Heart right ventricle (tissue), 16 donors: ENCODE data around the gene RHO. TPM values are rescaled to one million over a fixed set of nuclear protein-coding genes. Genes with fewer than 3 reads are reported as not detected.

Experiments
- ATAC-seq, 8 donors: fragments of 200-7000 bp; cut with Tn5 transposase; one replicate each; pipeline ENCODE4 v1.9.1; 2020; ENCODE audit warnings: mild to moderate bottlenecking in 8 of 8, moderate library complexity in 8 of 8, moderate number of reproducible peaks in 1 of 8
- DNase-seq, 2 donors: peaks; one replicate each; pipeline ENCODE4 v3.0.0-alpha.2; 2020
- H3K27ac ChIP-seq, 10 donors: fragments of 200-600 bp; sonication (generic) in 2 of 10; one replicate each; pipeline versions ENCODE4 v1.5.0 to v1.8.0; 2020 to 2022; ENCODE audit warnings: mild to moderate bottlenecking in 3 of 10
- H3K27me3 ChIP-seq, 7 donors: fragments of 200-600 bp; one replicate each; pipeline ENCODE4 v1.8.0; 2021 to 2022; ENCODE audit warnings: mild to moderate bottlenecking in 2 of 7
- H3K36me3 ChIP-seq, 9 donors: fragments of 200-600 bp; sonication (generic) in 1 of 9; one replicate each; pipeline versions ENCODE4 v1.5.0 to v1.8.0; 2020 to 2022; ENCODE audit warnings: mild to moderate bottlenecking in 2 of 9
- H3K4me1 ChIP-seq, 9 donors: fragments of 200-600 bp; sonication (generic) in 1 of 9; one replicate each; pipeline versions ENCODE4 v1.5.0 to v1.8.0; 2020 to 2022; ENCODE audit warnings: mild to moderate bottlenecking in 4 of 9
- H3K4me3 ChIP-seq, 10 donors: fragments of 200-600 bp; sonication (generic) in 2 of 10; one replicate each; pipeline versions ENCODE4 v1.5.0 to v1.8.0; 2020 to 2022; ENCODE audit warnings: mild to moderate bottlenecking in 7 of 10, moderate library complexity in 2 of 10
- H3K9me3 ChIP-seq, 11 donors: fragments of 200-600 bp in 10 of 11; sonication (generic) in 2 of 11; one replicate each; pipeline versions ENCODE4 v1.5.0 to v1.8.0; 2013 to 2022; ENCODE audit warnings: mild to moderate bottlenecking in 2 of 11, control low read depth in 1 of 11, moderate library complexity in 1 of 11
- WGBS, 2 donors: extraction: QIAGEN DNeasy Blood & Tissue Kit; methylation state at CpG; one replicate each; pipeline ENCODE4 v1.1.7; 2013; ENCODE audit warnings: inconsistent platforms in 1 of 2; 5-methylcytosine and 5-hydroxymethylcytosine counted together
- intact Hi-C, 10 donors: fragments of 100-400 bp; cut with DNase I; formaldehyde crosslinking; loops; one replicate each; pipeline versions ENCODE4 v1.11.1 to v1.14.2; 2022
- polyA plus RNA-seq, 2 donors: library from polyadenylated mRNA; stranded (reverse); fragments of 200-250 nt; gene quantifications; one replicate each; pipeline ENCODE4 v1.2.3, GENCODE V29; 2013
- total RNA-seq, 10 donors: library from RNA; stranded (reverse); fragmentation: NEBNext Ultra II Directional in 3 of 10; extraction: Animal tissue kit (Norgen Biotek cat#: 25700) in 3 of 10; gene quantifications; one replicate each; pipeline versions ENCODE4 v1.2.1 to v1.2.4, GENCODE V29; 2021 to 2023
- TF ChIP-seq, protein P1 (sequence below), 9 donors: fragments of 200-600 bp; sonication (generic) in 2 of 9; IDR thresholded peaks; one replicate each; pipeline versions ENCODE4 v1.5.0 to v1.8.0; 2021 to 2022; ENCODE audit warnings: antibody characterized with exemption in 9 of 9, mild to moderate bottlenecking in 5 of 9, moderate library complexity in 1 of 9
- donor health status: Arrhythmogenic right ventricular cardiomyopathy.
- donor health status: ischemic (EF 13 %, LVEDD 7.1; RV severe dilation, severe dysfunction).
- donor health status: healthy with polysubstance abuse.
- donor health status: DM: no; HTN: yes; CAD: no.
- donor health status: DM: no; HTN: no; CAD: no.
- donor health status: ischemic (EF 25% LVEDD 6.9; RV normal size, moderate dysfunction).
- donor health status: ischemic (EF 25% LVEDD 5.7; RV mildly dilated, moderate dysfunction).
- donor health status: healthy.
- donor health status: DM: yes; HTN: yes; CAD: no.
- donor health status: Ischemic cardiomyopathy.
- donor health status: ischemic (EF 35%, LVEDD 5.7; RV mildly dilated, moderate dysfunction).
- donor health status: nonischemic (EF 11% LVEDD 7.7; RV severe dilation, severe dysfunction).
- donor health status: DM: yes; HTN: yes; CAD: no.
- donor health status: PGD.
- donor health status: ischemic (EF 29% LVEDD 5.4; RV normal size, mild dysfunction).
- donor health status: nonischemic (EF 23%, LVEDD 6.1; RV moderate dilation, normal function).

The RHO gene
- total and polyA plus RNA-seq, 12 donors, result not detected

DNA sequence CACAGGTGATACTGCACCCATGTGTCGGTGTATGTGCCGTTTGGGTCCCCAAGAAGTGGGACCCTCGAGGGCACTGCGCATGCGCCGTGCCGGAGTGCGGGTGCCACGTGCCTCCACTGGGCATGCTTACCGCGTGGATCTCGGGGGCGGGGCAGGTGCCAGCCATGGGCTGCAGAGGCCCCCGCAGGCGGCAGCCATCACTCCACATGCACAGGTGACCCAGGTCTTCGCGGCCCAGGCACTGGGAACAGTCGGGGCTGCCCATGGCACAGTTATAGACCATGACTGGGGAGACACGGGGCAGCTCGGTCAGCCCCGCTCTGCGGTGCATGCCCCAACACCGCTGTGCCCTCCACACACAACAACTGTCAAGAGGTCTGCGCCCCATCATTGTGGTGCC is 45.8 kb downstream of the RHO start:
- 95 to 96% methylated on average over 24 of the region's 24 CpGs for WGBS, 2 donors
- TF ChIP-seq, protein P1, sequence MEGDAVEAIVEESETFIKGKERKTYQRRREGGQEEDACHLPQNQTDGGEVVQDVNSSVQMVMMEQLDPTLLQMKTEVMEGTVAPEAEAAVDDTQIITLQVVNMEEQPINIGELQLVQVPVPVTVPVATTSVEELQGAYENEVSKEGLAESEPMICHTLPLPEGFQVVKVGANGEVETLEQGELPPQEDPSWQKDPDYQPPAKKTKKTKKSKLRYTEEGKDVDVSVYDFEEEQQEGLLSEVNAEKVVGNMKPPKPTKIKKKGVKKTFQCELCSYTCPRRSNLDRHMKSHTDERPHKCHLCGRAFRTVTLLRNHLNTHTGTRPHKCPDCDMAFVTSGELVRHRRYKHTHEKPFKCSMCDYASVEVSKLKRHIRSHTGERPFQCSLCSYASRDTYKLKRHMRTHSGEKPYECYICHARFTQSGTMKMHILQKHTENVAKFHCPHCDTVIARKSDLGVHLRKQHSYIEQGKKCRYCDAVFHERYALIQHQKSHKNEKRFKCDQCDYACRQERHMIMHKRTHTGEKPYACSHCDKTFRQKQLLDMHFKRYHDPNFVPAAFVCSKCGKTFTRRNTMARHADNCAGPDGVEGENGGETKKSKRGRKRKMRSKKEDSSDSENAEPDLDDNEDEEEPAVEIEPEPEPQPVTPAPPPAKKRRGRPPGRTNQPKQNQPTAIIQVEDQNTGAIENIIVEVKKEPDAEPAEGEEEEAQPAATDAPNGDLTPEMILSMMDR (IDR thresholded peaks at IDR 0.05), result no peak
- Histone ChIP-seq H3K36me3 (peaks cover 0 to 100% (median 32%) of the 10 kb centered on the region in 9 donors), H3K9me3 (no peaks in the 10 kb centered on the region), H3K27me3 (no peaks in the 10 kb centered on the region), H3K4me1 (peaks cover 0 to 35% (median 29%) of the 10 kb centered on the region in 9 donors), H3K27ac (peak overlapping the region in 1 of 10 donors; percentile 12), H3K4me3 (no peak overlapping the region)
- DNase-seq (no peak), ATAC-seq (no peak)
- intact Hi-C loops, result no loop called here

DNA sequence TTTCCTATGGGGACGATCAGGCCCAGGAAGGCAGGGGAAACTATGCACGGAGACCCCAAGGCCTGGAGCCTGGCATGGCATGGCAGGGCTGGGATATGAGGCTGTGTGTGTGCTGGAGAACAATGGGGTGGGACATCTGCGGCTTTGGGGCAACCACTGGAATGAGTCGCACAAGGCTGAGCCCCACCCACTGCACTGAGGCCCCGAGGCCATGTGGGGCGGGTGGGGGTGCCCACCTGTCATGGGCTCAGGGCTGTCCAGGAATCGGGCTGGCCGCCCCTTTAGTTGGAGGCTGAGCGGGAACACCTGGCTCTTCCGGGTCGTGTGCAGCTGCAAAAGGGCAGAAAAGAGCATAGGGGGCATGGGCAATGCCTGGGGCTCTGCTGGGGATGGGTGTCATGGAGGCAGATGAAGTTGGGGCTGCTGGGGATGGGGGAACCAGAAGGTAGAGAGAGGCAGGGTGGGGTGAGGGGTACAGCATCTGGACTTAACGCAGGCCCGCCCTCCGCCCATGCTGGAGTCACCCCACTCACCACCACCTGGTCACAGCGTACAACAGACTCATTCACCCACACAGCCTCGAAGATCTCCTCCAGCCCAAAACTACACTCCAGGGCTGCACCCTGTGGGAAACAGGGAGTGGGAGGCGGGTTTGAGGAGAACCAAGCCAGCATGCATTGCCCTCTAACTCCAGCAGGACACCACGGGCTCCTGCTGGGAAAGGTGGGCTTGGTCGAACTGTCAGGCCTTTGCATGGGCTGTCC is 47.0 kb downstream of the RHO start:
- TF ChIP-seq, protein P1 (IDR thresholded peaks at IDR 0.05), result no peak
- Histone ChIP-seq H3K9me3 (no peaks in the 10 kb centered on the region), H3K4me3 (no peak overlapping the region), H3K27me3 (no peaks in the 10 kb centered on the region), H3K36me3 (peaks cover 0 to 100% (median 29%) of the 10 kb centered on the region in 9 donors), H3K27ac (peak overlapping the region in 2 of 10 donors; percentile 76 to 92), H3K4me1 (peaks cover 0 to 47% (median 37%) of the 10 kb centered on the region in 9 donors)
- ATAC-seq (no peak), DNase-seq (no peak)
- 89 to 91% methylated on average over 19 of the region's 19 CpGs for WGBS, 2 donors
- intact Hi-C loops, result no loop called here

DNA sequence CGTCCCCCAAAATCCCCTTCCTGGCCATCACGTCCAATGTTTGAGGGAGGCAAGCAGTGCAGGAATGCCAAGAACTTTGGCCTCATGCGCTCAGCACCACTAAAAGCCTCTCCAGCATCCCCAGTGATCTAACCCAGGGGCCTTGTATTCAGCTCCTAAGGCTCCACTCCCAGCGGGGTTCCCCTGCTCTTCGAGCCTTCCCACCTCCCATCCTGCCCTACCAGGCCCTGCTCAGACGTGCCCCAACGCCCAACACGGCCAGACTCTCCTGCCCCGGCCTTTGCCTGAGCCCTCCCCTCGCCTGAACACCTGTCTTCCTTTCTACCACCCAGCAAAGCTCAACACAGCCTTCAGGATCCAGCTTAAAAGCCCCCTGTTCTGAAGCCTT is 47.6 kb downstream of the RHO start:
- WGBS, 2 donors, result 90 to 93% methylated on average over 10 of the region's 10 CpGs
- Histone ChIP-seq H3K36me3 (peaks cover 0 to 100% (median 24%) of the 10 kb centered on the region in 9 donors), H3K4me3 (no peak overlapping the region), H3K27me3 (no peaks in the 10 kb centered on the region), H3K27ac (peak overlapping the region in 5 of 10 donors; percentile 4 to 92 (median 74)), H3K9me3 (no peaks in the 10 kb centered on the region), H3K4me1 (peaks cover 0 to 49% (median 37%) of the 10 kb centered on the region in 9 donors)
- TF ChIP-seq, protein P1 (IDR thresholded peaks at IDR 0.05), result no peak
- intact Hi-C loops, result no loop called here
- no peak for ATAC-seq
- no peak for DNase-seq

DNA sequence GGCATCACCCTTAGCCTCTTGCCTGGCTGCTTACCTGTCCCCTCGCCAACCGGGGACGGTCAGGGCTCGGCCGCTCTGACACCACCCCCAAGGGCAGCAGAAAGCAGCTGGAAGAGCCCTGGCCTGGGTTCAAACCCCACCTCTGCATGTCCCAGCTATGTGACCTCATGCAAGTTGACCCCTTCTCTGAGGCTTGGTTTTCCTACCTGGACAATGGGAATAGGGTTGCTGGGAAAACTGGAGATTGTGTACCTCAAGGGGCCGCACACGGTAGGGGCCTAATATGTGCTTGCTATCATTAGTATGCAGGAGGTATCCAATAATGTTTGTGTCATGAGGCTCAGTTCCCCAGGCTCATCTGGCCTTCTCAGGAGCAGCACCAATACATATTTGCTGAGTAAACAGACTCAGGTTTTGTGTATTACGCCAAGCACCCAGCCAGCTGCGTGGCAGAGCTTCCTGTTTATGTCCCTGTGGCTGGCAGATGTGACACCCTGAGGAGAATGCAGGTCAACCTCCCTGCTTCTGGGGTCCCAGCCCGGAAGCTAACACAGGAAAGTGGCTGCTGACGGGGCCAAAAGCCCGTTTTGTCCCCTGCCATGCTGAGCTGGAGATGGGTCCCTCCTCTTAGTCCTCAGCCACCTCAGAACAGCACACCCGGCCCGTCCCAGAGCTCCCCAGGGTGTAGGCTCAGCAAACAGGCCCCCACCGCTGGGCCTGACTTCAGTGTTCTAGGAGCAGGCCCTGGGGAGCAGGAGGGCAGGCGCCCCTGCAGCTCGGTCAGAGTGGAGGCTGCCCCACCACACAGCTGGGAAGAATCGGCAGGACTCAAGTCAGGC is 48.3 kb downstream of the RHO start:
- intact Hi-C loops, result no loop called here
- ATAC-seq (peak; percentile 21 to 63 (median 40)), DNase-seq (peak in 1 of 2 donors; percentile 58)
- peaks cover 0 to 49% (median 37%) of the 10 kb centered on the region in 9 donors for H3K4me1 ChIP-seq
- H3K4me3 ChIP-seq, result no peak overlapping the region
- H3K27me3 ChIP-seq, result no peaks in the 10 kb centered on the region
- H3K9me3 ChIP-seq, result no peaks in the 10 kb centered on the region
- TF ChIP-seq, protein P1 (IDR thresholded peaks at IDR 0.05), result no peak
- peaks cover 0 to 100% (median 18%) of the 10 kb centered on the region in 9 donors for H3K36me3 ChIP-seq
- 71 to 75% methylated on average over 18 of the region's 18 CpGs for WGBS, 2 donors
- peak overlapping the region in 9 of 10 donors; percentile 54 to 92 (median 64) for H3K27ac ChIP-seq
